GM21367 (cell line): Measurements from ENCODE around the gene SZT2.

Experiments used
- ATAC-seq: cut with Tn5 transposase; IDR thresholded peaks from one replicate; pipeline ENCODE4 v1.9.1; 2021; ENCODE audit not compliant: unreplicated experiment

The SZT2 gene

GRCh38 chr1:43422995-43423671 lies 33.4 kb downstream of the SZT2 start:
- no peak for ATAC-seq

- ATAC-seq, result no peak
Measured at GRCh38 chr1:43423672-43424550, 34.2 kb downstream of the SZT2 start.

GRCh38 chr1:43425045-43425444 lies 35.3 kb downstream of the SZT2 start:
- ATAC-seq, result no peak

- ATAC-seq, result no peak
Measured at GRCh38 chr1:43426221-43426620, 36.5 kb downstream of the SZT2 start.

GRCh38 chr1:43427524-43427923 lies 37.8 kb downstream of the SZT2 start:
- no peak for ATAC-seq

DNA sequence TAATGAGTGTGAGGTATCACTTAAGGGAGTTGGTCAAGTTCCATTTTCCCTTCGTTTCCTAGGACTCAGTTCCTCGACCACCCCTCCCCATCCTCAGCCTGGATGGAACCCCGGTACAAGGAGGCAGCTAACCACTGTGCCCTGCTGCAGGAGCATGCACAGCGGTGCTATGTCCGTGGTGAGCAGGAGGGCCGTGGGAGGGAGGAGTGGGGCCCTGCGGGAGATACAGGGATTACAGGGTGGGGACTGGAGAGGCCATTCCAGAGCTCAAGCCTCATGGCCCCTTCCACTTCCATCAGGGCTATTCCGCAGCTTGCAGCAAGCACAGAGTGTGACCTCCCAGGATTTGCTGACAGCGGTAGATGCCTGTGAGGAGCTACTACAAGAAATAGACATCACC lies 38.2 kb downstream of the SZT2 start:
- ATAC-seq, result no peak

- ATAC-seq, result no peak
Measured at GRCh38 chr1:43430831-43431230, 41.1 kb downstream of the SZT2 start.

- no peak for ATAC-seq
Measured at GRCh38 chr1:43431676-43432075, 42.0 kb downstream of the SZT2 start.

GRCh38 chr1:43432171-43432860 lies 42.6 kb downstream of the SZT2 start:
- ATAC-seq, result no peak

- ATAC-seq, result no peak
Measured at GRCh38 chr1:43432907-43433306, 43.2 kb downstream of the SZT2 start.

- ATAC-seq, result no peak
Measured at GRCh38 chr1:43434256-43434655, 44.6 kb downstream of the SZT2 start.

DNA sequence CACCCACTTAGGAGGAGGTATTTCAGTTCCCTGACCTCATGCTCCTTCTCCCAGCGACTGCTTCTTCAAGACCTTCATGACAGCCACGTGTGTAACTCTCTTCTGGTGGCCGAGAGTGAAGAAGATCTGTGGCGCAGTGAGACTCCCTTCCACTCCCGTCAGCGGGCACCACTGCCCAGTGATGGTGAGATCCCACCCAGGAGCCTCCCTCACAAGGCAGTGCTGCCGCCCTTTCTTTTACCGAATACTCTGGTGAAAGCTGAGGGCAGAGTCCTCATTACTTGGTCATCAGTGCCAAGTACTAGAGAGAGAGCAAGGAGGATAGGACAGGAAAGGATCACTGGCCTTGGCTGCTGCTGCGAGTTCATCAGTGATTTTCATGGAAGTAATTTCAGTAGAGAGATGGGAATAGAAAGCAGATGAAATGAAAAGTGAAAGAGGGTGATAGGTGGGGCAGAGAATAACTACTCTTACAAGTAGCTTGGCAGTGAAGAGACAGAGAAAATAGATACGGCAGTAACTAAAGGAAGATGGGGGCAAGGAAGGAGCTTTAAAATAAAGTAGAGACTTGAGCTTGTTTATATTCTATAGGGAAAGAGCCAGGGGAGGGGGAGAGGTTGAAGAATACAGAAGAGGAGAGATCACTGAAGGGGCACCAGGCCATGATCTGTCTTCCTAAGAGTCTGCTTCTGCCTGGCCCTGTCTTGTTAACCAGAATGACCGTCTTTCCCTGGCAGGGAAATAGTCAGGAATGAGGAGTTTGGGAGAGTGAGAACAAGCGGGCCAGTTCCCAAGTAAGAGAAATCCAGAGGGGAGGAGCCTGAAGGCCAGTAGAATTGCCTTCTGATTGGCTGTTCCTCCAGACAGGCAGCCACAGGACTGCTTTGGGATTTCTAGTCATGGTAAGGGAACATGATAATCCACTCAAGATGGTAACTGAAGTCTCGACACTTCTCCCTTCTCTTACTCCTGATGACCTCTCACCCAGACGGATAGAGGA lies 45.7 kb downstream of the SZT2 start:
- ATAC-seq, result no peak

GRCh38 chr1:43436371-43436770 lies 46.7 kb downstream of the SZT2 start:
- ATAC-seq, result no peak

DNA sequence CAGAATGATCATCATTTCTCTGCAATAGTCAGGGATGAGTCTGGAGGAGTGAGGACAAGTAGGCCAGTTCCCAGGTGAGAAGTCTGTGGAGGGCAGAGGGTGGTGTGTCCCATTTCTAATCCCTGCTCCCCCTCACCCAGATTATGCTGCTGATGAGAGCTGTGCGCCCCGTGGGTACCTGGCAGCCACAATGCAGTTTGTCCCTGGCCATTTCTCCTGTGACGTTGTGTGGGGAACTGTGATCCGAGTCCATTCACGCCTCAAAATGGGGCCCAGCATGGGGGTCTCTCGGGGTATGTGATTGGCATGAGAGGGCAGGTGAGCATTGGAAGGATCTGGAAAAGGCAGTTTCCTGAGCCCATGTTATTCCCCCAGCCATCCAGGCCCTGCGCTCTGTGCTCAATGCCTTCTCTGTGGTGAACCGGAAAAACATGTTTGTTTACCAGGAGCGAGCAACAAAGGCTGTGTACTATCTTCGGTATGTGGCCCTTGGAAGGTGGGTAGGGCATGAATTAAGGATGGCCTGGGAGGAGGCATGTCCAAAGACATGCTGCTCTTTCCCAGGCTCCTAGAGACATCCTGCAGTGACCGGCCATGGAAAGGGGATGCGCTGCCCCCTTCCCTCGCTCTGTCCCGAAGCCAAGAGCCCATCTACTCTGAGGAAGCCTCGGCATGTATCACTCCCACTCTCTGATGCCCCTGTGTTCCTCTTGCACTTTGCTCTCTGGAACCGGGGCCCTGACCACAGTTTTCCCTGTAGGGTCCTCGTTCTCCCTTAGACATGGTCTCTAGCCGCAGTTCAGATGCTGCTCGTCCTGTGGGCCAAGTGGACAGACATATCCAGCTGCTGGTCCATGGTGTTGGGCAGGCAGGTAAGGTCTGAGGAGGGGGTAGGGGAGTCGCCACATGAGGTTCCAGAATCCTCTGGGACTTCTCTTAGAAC lies 47.6 kb downstream of the SZT2 start:
- ATAC-seq, result no peak

DNA sequence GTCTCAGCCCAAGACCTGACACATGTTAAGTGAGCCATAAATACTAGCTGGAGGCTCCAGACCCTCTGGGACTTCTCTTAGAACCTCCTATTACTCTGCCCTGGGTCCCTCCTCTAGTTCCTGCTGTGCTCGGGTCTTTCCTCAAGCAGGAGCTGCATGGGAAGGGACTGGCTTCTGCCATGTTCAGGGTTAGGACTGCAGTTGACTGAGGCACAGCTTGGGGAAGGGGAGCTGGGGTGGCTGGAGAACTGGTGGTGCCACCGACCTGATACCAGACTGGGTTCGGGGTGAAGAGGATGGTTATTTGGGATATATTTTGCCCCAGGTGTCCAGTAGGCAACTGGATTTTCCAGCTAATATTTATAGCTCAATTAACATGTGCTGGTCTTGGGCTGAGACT lies 48.3 kb downstream of the SZT2 start:
- no peak for ATAC-seq

- ATAC-seq, result no peak
Measured at GRCh38 chr1:43438576-43438952, 48.9 kb downstream of the SZT2 start.

- ATAC-seq, result no peak
Measured at GRCh38 chr1:43438953-43439581, 49.4 kb downstream of the SZT2 start.

DNA sequence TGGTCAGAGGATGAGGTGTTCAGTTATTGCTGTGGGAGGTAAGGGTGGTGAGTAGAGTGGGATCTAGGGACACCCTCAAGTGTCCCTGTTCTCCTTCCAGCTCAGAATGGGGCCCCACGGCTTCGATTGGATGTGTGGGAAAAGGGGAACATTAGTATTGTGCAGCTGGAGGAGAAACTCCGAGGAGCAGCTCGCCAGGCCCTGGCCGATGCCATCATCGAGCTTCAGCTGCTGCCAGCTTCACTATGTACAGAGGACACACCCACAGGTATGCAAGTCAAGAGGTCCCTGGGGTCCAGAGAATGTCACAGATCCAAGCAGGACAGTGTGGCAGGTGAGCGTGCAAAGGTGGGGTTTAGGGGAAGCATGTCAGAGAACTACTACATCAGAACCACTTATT lies 50.1 kb downstream of the SZT2 start:
- no peak for ATAC-seq

- no peak for ATAC-seq
Measured at GRCh38 chr1:43440358-43440757, 50.7 kb downstream of the SZT2 start.
